NCI-H526 (cell line): Measurements from ENCODE around the gene RNF175.

ENCODE experiments used
- DNase-seq, 2 experiments: peaks; one replicate each; lab custom pipeline; 2025; lab: John Stamatoyannopoulos, UW

RNF175 gene

GRCh38 chr4:153759407-153760316, at the start of gene RNF175:
TSS of gene RNF175 (minus strand) at chr4:153760024. CDS start at chr4:153759862, 162 bp downstream.
- DNase-seq = peak in 1 of 2 experiments; percentile 71

GRCh38 chr4:153809307-153809706, 49.5 kb upstream of the RNF175 start:
- DNase-seq = no peak

GRCh38 chr4:153808175-153808574, 48.4 kb upstream of the RNF175 start:
- no peak for DNase-seq

- DNase-seq = no peak
Measured at GRCh38 chr4:153806073-153806472, 46.2 kb upstream of the RNF175 start.

- no peak for DNase-seq
Measured at GRCh38 chr4:153804722-153805121, 44.9 kb upstream of the RNF175 start.

- DNase-seq = no peak
Measured at GRCh38 chr4:153799694-153800074, 39.9 kb upstream of the RNF175 start.

GRCh38 chr4:153798901-153799693, 39.3 kb upstream of the RNF175 start:
- DNase-seq = no peak

- no peak for DNase-seq
Measured at GRCh38 chr4:153798420-153798819, 38.6 kb upstream of the RNF175 start.

GRCh38 chr4:153794006-153794405, 34.2 kb upstream of the RNF175 start:
- peak in 1 of 2 experiments; percentile 36 for DNase-seq

GRCh38 chr4:153792618-153793247, 32.9 kb upstream of the RNF175 start:
- DNase-seq = no peak

GRCh38 chr4:153791746-153792617, 32.2 kb upstream of the RNF175 start:
- DNase-seq = peak in 1 of 2 experiments; percentile 71

- DNase-seq = peak in 1 of 2 experiments; percentile 52
Measured at GRCh38 chr4:153790962-153791551, 31.2 kb upstream of the RNF175 start.

GRCh38 chr4:153790500-153790865, 30.7 kb upstream of the RNF175 start:
- DNase-seq = no peak

GRCh38 chr4:153789741-153790499, 30.1 kb upstream of the RNF175 start:
- peak in 1 of 2 experiments; percentile 26 for DNase-seq

- DNase-seq = peak in 1 of 2 experiments; percentile 67
Measured at GRCh38 chr4:153788413-153789276, 28.8 kb upstream of the RNF175 start, which contains the start of gene SFRP2. TSS of gene SFRP2 (minus strand) at chr4:153789083. CDS start at chr4:153788835, 248 bp downstream.

- DNase-seq = no peak
Measured at GRCh38 chr4:153788051-153788412, 28.2 kb upstream of the RNF175 start.

GRCh38 chr4:153787575-153787974, 27.8 kb upstream of the RNF175 start:
- peak in 1 of 2 experiments; percentile 11 for DNase-seq

- DNase-seq = no peak
Measured at GRCh38 chr4:153787061-153787560, 27.3 kb upstream of the RNF175 start.
